ENCODE measurements around the gene TXNDC17.

DNA sequence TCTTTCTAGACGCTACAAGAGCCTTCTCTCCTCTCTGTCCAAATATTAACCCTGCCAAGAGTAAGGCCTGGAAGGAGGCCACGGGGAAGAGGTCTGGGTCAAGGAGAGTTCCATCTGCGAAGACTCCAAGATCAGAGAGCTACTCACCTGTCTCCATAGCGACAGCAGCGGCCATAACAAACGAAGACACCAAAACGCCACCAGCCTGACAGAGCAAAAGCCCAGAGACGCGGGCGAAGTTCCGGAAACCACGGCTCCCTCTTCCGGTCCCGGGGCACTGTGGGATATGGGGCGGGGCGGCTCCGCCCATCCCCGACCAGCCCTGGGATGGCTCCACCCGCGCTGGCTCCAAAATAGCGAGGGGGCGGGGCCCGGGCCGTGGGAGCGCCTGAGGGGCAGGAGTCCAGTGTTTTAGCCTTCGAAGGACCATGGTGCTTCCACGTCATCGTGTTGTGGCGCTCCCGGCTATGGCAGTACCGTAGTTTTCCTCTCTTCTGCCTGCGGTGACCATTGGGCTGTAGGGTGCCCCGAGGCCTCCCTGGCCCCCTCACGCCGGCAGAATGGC, 10.6 kb downstream of the TXNDC17 start, which contains the start of the genes C17orf100 and MED31:
- TF ChIP-seq, protein P1, sequence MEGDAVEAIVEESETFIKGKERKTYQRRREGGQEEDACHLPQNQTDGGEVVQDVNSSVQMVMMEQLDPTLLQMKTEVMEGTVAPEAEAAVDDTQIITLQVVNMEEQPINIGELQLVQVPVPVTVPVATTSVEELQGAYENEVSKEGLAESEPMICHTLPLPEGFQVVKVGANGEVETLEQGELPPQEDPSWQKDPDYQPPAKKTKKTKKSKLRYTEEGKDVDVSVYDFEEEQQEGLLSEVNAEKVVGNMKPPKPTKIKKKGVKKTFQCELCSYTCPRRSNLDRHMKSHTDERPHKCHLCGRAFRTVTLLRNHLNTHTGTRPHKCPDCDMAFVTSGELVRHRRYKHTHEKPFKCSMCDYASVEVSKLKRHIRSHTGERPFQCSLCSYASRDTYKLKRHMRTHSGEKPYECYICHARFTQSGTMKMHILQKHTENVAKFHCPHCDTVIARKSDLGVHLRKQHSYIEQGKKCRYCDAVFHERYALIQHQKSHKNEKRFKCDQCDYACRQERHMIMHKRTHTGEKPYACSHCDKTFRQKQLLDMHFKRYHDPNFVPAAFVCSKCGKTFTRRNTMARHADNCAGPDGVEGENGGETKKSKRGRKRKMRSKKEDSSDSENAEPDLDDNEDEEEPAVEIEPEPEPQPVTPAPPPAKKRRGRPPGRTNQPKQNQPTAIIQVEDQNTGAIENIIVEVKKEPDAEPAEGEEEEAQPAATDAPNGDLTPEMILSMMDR (conservative IDR thresholded peaks at IDR 0.05 in 1 of 2, IDR thresholded peaks at IDR 0.05 in 1 of 2; ENCODE audit: extremely low read depth in 1 of 2, insufficient read depth in 1 of 2, low read depth in 1 of 2, low read length in 2 of 2), result no peak
- no peak for TF ChIP-seq EZH2 (IDR thresholded peaks at IDR 0.05; ENCODE audit: borderline replicate concordance, low read length)

Data from mammary epithelial cell (primary cell).